ENCODE results near the gene NDUFS6. TPM values are rescaled to one million over a fixed set of nuclear protein-coding genes. Genes with fewer than 3 reads are reported as not detected.

Gene NDUFS6
- total and polyA plus RNA-seq, 2 of the 8 experiments (the other 6 are each of a cell fraction or from before 2014, with no cell fraction given) = 72.7 to 191 TPM

GRCh38 chr5:1783216-1783554 lies 18.0 kb upstream of the NDUFS6 start (continued):
- TF ChIP-seq, protein P1, sequence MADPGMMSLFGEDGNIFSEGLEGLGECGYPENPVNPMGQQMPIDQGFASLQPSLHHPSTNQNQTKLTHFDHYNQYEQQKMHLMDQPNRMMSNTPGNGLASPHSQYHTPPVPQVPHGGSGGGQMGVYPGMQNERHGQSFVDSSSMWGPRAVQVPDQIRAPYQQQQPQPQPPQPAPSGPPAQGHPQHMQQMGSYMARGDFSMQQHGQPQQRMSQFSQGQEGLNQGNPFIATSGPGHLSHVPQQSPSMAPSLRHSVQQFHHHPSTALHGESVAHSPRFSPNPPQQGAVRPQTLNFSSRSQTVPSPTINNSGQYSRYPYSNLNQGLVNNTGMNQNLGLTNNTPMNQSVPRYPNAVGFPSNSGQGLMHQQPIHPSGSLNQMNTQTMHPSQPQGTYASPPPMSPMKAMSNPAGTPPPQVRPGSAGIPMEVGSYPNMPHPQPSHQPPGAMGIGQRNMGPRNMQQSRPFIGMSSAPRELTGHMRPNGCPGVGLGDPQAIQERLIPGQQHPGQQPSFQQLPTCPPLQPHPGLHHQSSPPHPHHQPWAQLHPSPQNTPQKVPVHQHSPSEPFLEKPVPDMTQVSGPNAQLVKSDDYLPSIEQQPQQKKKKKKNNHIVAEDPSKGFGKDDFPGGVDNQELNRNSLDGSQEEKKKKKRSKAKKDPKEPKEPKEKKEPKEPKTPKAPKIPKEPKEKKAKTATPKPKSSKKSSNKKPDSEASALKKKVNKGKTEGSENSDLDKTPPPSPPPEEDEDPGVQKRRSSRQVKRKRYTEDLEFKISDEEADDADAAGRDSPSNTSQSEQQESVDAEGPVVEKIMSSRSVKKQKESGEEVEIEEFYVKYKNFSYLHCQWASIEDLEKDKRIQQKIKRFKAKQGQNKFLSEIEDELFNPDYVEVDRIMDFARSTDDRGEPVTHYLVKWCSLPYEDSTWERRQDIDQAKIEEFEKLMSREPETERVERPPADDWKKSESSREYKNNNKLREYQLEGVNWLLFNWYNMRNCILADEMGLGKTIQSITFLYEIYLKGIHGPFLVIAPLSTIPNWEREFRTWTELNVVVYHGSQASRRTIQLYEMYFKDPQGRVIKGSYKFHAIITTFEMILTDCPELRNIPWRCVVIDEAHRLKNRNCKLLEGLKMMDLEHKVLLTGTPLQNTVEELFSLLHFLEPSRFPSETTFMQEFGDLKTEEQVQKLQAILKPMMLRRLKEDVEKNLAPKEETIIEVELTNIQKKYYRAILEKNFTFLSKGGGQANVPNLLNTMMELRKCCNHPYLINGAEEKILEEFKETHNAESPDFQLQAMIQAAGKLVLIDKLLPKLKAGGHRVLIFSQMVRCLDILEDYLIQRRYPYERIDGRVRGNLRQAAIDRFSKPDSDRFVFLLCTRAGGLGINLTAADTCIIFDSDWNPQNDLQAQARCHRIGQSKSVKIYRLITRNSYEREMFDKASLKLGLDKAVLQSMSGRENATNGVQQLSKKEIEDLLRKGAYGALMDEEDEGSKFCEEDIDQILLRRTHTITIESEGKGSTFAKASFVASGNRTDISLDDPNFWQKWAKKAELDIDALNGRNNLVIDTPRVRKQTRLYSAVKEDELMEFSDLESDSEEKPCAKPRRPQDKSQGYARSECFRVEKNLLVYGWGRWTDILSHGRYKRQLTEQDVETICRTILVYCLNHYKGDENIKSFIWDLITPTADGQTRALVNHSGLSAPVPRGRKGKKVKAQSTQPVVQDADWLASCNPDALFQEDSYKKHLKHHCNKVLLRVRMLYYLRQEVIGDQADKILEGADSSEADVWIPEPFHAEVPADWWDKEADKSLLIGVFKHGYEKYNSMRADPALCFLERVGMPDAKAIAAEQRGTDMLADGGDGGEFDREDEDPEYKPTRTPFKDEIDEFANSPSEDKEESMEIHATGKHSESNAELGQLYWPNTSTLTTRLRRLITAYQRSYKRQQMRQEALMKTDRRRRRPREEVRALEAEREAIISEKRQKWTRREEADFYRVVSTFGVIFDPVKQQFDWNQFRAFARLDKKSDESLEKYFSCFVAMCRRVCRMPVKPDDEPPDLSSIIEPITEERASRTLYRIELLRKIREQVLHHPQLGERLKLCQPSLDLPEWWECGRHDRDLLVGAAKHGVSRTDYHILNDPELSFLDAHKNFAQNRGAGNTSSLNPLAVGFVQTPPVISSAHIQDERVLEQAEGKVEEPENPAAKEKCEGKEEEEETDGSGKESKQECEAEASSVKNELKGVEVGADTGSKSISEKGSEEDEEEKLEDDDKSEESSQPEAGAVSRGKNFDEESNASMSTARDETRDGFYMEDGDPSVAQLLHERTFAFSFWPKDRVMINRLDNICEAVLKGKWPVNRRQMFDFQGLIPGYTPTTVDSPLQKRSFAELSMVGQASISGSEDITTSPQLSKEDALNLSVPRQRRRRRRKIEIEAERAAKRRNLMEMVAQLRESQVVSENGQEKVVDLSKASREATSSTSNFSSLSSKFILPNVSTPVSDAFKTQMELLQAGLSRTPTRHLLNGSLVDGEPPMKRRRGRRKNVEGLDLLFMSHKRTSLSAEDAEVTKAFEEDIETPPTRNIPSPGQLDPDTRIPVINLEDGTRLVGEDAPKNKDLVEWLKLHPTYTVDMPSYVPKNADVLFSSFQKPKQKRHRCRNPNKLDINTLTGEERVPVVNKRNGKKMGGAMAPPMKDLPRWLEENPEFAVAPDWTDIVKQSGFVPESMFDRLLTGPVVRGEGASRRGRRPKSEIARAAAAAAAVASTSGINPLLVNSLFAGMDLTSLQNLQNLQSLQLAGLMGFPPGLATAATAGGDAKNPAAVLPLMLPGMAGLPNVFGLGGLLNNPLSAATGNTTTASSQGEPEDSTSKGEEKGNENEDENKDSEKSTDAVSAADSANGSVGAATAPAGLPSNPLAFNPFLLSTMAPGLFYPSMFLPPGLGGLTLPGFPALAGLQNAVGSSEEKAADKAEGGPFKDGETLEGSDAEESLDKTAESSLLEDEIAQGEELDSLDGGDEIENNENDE (IDR thresholded peaks at IDR 0.05; ENCODE audit: insufficient replicate concordance, low read length) = no peak
- TF ChIP-seq, protein P2, sequence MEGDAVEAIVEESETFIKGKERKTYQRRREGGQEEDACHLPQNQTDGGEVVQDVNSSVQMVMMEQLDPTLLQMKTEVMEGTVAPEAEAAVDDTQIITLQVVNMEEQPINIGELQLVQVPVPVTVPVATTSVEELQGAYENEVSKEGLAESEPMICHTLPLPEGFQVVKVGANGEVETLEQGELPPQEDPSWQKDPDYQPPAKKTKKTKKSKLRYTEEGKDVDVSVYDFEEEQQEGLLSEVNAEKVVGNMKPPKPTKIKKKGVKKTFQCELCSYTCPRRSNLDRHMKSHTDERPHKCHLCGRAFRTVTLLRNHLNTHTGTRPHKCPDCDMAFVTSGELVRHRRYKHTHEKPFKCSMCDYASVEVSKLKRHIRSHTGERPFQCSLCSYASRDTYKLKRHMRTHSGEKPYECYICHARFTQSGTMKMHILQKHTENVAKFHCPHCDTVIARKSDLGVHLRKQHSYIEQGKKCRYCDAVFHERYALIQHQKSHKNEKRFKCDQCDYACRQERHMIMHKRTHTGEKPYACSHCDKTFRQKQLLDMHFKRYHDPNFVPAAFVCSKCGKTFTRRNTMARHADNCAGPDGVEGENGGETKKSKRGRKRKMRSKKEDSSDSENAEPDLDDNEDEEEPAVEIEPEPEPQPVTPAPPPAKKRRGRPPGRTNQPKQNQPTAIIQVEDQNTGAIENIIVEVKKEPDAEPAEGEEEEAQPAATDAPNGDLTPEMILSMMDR (IDR thresholded peaks at IDR 0.05; ENCODE audit: control extremely low read depth in 1 of 3, insufficient read depth in 1 of 3, low read depth in 1 of 3, low read length in 3 of 3) = no peak
- TF ChIP-seq KDM4A (IDR thresholded peaks at IDR 0.05; ENCODE audit: low read depth, low read length, severe bottlenecking) (no peak), SP4 (IDR thresholded peaks at IDR 0.05; ENCODE audit: low read length) (no peak), TBP (IDR thresholded peaks at IDR 0.05; ENCODE audit: low read depth, low read length) (no peak)
- TF ChIP-seq, protein P3, sequence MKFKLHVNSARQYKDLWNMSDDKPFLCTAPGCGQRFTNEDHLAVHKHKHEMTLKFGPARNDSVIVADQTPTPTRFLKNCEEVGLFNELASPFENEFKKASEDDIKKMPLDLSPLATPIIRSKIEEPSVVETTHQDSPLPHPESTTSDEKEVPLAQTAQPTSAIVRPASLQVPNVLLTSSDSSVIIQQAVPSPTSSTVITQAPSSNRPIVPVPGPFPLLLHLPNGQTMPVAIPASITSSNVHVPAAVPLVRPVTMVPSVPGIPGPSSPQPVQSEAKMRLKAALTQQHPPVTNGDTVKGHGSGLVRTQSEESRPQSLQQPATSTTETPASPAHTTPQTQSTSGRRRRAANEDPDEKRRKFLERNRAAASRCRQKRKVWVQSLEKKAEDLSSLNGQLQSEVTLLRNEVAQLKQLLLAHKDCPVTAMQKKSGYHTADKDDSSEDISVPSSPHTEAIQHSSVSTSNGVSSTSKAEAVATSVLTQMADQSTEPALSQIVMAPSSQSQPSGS (IDR thresholded peaks at IDR 0.05; ENCODE audit: low read length) = no peak
- TF ChIP-seq, protein P4, sequence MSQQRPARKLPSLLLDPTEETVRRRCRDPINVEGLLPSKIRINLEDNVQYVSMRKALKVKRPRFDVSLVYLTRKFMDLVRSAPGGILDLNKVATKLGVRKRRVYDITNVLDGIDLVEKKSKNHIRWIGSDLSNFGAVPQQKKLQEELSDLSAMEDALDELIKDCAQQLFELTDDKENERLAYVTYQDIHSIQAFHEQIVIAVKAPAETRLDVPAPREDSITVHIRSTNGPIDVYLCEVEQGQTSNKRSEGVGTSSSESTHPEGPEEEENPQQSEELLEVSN (IDR thresholded peaks at IDR 0.05) = no peak
